K562 (cell line): ENCODE data around the gene DPP9. TPM values are rescaled to one million over a fixed set of nuclear protein-coding genes. Genes with fewer than 3 reads are reported as not detected.
A peak's percentile ranks its signal among the peaks of the same experiment; 100 is the strongest.

ENCODE experiments used
- ARID3B ChIP-seq: fragments of 250-450 bp; sonication (Bioruptor Pico); IDR thresholded peaks from 2 replicates; pipeline ENCODE4 v1.4.0; 2020; ENCODE audit warnings: borderline replicate concordance
- BHLHE40 ChIP-seq: IDR thresholded peaks from 2 replicates; pipeline ENCODE4 v1.6.1; 2011; ENCODE audit warnings: low read length, improper control_type of control experiment
- GATAD2A ChIP-seq: fragments of 450-650 bp; IDR thresholded peaks from 2 replicates; pipeline ENCODE4 v1.6.1; 2017
- HINFP ChIP-seq: fragments of 450-650 bp; conservative IDR thresholded peaks from 2 replicates; pipeline ENCODE4 v1.6.1; 2016; ENCODE audit warnings: missing genetic modification characterization, low read depth, mild to moderate bottlenecking, control low read depth, missing compliant biosample characterization
- HMG20B ChIP-seq: fragments of 250-450 bp; sonication (Bioruptor Pico); IDR thresholded peaks from 2 replicates; pipeline ENCODE4 v1.5.0; 2021; ENCODE audit warnings: mild to moderate bottlenecking
- KLF6 ChIP-seq: fragments of 250-450 bp; sonication (Bioruptor Pico); IDR thresholded peaks from 2 replicates; pipeline ENCODE4 v1.4.0; 2020; ENCODE audit warnings: mild to moderate bottlenecking, moderate library complexity, borderline replicate concordance
- LARP7 ChIP-seq: fragments of 450-650 bp; IDR thresholded peaks from 2 replicates; pipeline ENCODE4 v1.6.1; 2016
- LCOR ChIP-seq: sonication (generic); formaldehyde crosslinking; IDR thresholded peaks from 2 replicates; pipeline ENCODE4 v1.8.0; 2022; ENCODE audit warnings: mild to moderate bottlenecking, missing genetic modification reagents
- NCOA4 ChIP-seq: fragments of 450-650 bp; IDR thresholded peaks from 2 replicates; pipeline ENCODE4 v1.6.1; 2018; ENCODE audit warnings: mild to moderate bottlenecking; ENCODE audit not compliant: partially characterized antibody
- POU5F1 ChIP-seq: fragments of 150-350 bp; IDR thresholded peaks from 2 replicates; pipeline ENCODE4 v1.6.1; 2014; ENCODE audit warnings: borderline replicate concordance, low read length, low read depth, mild to moderate bottlenecking; ENCODE audit not compliant: partially characterized antibody
- RB1 ChIP-seq: fragments of 450-650 bp; IDR thresholded peaks from 2 replicates; pipeline ENCODE4 v1.6.1; 2017; ENCODE audit warnings: low read depth, mild to moderate bottlenecking
- RCOR1 ChIP-seq, 2 experiments: IDR thresholded peaks; 2 replicates each; pipeline ENCODE4 v1.6.1; 2012; ENCODE audit warnings: low read depth in 2 of 2, low read length in 2 of 2, borderline replicate concordance in 1 of 2, improper control_type of control experiment in 1 of 2
- SETDB1 ChIP-seq: IDR thresholded peaks from one replicate; pipeline ENCODE4 v1.6.1; 2012; ENCODE audit warnings: low read length, control low read depth, inconsistent platforms
- SPI1 ChIP-seq: IDR thresholded peaks from 2 replicates; pipeline ENCODE4 v1.6.1; 2011; ENCODE audit warnings: low read depth, low read length, control low read depth, borderline replicate concordance
- TSHZ1 ChIP-seq: fragments of 250-450 bp; sonication (Bioruptor Pico); IDR thresholded peaks from 2 replicates; pipeline ENCODE4 v1.4.0; 2020; ENCODE audit warnings: mild to moderate bottlenecking, moderate library complexity
- XRCC3 ChIP-seq: fragments of 450-650 bp; IDR thresholded peaks from 2 replicates; pipeline ENCODE4 v1.6.1; 2017; ENCODE audit warnings: mild to moderate bottlenecking, moderate library complexity
- ZNF311 ChIP-seq: fragments of 250-450 bp; sonication (Bioruptor Pico); IDR thresholded peaks from 2 replicates; pipeline ENCODE4 v1.4.0; 2020; ENCODE audit warnings: mild to moderate bottlenecking, moderate library complexity
- ZNF324 ChIP-seq: fragments of 250-450 bp; sonication (Bioruptor Pico); IDR thresholded peaks from 2 replicates; pipeline ENCODE4 v1.4.0; 2020; ENCODE audit warnings: mild to moderate bottlenecking
- ZNF586 ChIP-seq: fragments of 450-650 bp; formaldehyde crosslinking; conservative IDR thresholded peaks from 2 replicates; pipeline ENCODE4 v1.4.0; 2020; ENCODE audit warnings: mild to moderate bottlenecking, moderate library complexity
- ZNF639 ChIP-seq, 2 experiments: fragments of 200-800 bp in 1 of 2; sonication (Bioruptor generic) in 1 of 2; sonication (generic) in 1 of 2; formaldehyde crosslinking in 1 of 2; IDR thresholded peaks in 1 of 2; conservative IDR thresholded peaks in 1 of 2; 2 replicates each; pipeline versions ENCODE4 v1.5.0 to v1.6.1; 2016 to 2020; ENCODE audit warnings: missing compliant biosample characterization in 1 of 2, missing genetic modification characterization in 1 of 2, missing genetic modification reagents in 1 of 2
- polyA plus RNA-seq, 8 experiments: library from polyadenylated mRNA; depleted of rRNA in 4 of 8; stranded (reverse) in 5 of 8; unstranded in 3 of 8; fragments of >200 nt; fragmentation: Nextera tagmentation in 2 of 8; fragmentation: Illumina TruSeq in 1 of 8; extraction: Ambion mirVana in 2 of 8; extraction: Trizol in 1 of 8; gene quantifications; 2 replicates each; pipeline versions ENCODE4 v1.2.1 to v1.2.3, GENCODE V29; 2011 to 2014; ENCODE audit warnings: inconsistent platforms in 1 of 8, missing spikeins in 1 of 8
- total RNA-seq, 7 experiments: library from RNA; depleted of rRNA in 6 of 7; stranded (reverse); fragments of >200 nt in 6 of 7; fragmentation: Illumina TruSeq in 2 of 7; extraction: Trizol in 2 of 7; gene quantifications; 2 replicates each; pipeline versions ENCODE4 v1.2.1 to v1.2.3, GENCODE V29; 2011 to 2021; ENCODE audit warnings: low replicate concordance in 1 of 7

The DPP9 gene
- total and polyA plus RNA-seq, 9 of the 15 experiments (the other 6 are each of a cell fraction or from before 2014, with no cell fraction given) = 0.90 to 66.7 (median 24.5) TPM

- TF ChIP-seq BHLHE40 (peak; percentile 62), POU5F1 (no peak), XRCC3 (no peak), LARP7 (no peak), TSHZ1 (no peak), GATAD2A (no peak), LCOR (no peak), RB1 (peak; percentile 74), NCOA4 (no peak), ZNF586 (CRISPR knock-in tag) (no peak), SETDB1 (no peak), ZNF639 (CRISPR knock-in tag; conservative IDR thresholded peaks at IDR 0.05 in 1 of 2, IDR thresholded peaks at IDR 0.05 in 1 of 2) (peak in 1 of 2 experiments; percentile 65; a peak in 1 of 4 replicates), RCOR1 (IDR thresholded peaks at IDR 0.05; ENCODE audit: borderline replicate concordance in 1 of 2, low read depth in 2 of 2, low read length in 2 of 2) (0 out of 4 replicates have a peak, but pooled peaks of 1 of the 2 experiments have one; percentile 9), KLF6 (peak; percentile 64; the same call in 1 of the 2 replicates), HMG20B (no peak), SPI1 (peak; percentile 82; the same call in 1 of the 2 replicates), ZNF311 (no peak), ARID3B (CRISPR knock-in tag) (no peak), ZNF324 (CRISPR knock-in tag) (no peak), HINFP (tag) (no peak)
Observed at GRCh38 chr19:4669723-4670480, 53.7 kb downstream of the DPP9 start, which contains the start of gene MYDGF (continued).
